Measurements from ENCODE around the gene RUBCNL. TPM values are rescaled to one million over a fixed set of nuclear protein-coding genes. Genes with fewer than 3 reads are reported as not detected.

Gene RUBCNL
- total RNA-seq, 2 experiments from 2014 or later = not detected

DNA sequence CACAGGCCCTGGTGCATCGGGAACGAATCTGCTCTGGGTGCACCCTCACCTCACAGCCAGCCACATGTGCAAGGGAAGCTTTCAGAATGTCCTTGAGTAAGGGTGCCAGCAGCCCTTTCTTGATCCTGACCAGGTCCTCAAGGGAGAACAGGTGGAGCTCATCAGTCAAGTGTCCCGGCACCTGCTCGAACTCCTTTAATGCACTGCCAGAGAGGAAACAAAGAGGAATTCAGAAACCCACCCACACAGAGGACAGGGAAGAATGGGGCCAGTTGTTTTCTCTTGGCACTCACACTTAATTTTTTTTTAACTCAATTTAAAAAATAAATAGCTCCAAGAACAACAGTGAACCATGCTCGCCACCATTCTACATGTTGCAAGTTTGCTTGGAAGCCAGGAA lies 41.7 kb downstream of the RUBCNL start:
- no peak for DNase-seq
- CTCF ChIA-PET = no interaction called here
- POLR2A ChIA-PET = no interaction called here
- H3K36me3 Mint-ChIP-seq (ENCODE audit: low read depth) = no peaks in the 10 kb centered on the region
- H3K4me3 Mint-ChIP-seq = no peak overlapping the region
- no peak overlapping the region for H3K27ac Mint-ChIP-seq
- H3K27me3 Mint-ChIP-seq = peaks cover 2% of the 10 kb centered on the region
- H3K4me1 Mint-ChIP-seq = peaks cover 12% of the 10 kb centered on the region
- peaks cover 3% of the 10 kb centered on the region for H3K9me3 Mint-ChIP-seq

DNA sequence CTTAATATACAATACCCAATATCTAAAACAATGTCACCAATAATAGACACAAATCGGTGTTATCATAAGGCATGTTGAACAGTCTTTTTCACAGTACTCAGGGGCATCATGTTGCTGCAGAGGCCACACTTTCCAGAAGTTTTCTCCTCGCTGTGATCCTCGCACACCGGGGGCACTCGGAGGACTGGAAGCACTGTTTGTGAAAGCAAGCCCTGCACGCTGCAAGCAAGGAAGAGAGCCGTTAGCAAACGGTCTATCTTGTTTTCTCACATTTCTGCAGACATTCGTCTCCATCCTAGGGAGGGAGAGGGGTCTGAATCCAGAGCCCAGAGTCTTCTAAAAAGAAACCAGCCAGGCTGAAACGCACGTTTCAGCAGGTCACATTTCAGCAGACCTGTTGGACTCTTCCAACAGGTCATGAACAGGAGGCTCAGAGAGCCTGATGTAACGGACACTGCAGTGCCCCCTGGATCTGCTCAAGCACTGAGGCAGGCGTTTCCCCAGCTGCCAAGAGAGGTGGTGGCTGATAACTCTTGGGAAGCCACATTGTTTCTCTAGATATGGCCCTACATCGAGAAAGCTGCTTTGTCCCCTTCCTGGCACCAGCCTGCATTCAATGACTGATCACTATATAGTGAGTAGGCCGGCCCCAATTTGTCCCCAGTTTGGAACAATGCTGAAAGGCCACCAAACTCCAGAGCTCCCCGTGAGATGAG lies 43.6 kb downstream of the RUBCNL start:
- Mint-ChIP-seq H3K27me3 (peaks cover 2% of the 10 kb centered on the region), H3K9me3 (peaks cover 5% of the 10 kb centered on the region), H3K4me3 (no peak overlapping the region), H3K4me1 (peaks cover 23% of the 10 kb centered on the region), H3K36me3 (ENCODE audit: low read depth) (peaks cover 3% of the 10 kb centered on the region), H3K27ac (no peak overlapping the region)
- DNase-seq = no peak
- ChIA-PET CTCF (no interaction called here), POLR2A (no interaction called here)

DNA sequence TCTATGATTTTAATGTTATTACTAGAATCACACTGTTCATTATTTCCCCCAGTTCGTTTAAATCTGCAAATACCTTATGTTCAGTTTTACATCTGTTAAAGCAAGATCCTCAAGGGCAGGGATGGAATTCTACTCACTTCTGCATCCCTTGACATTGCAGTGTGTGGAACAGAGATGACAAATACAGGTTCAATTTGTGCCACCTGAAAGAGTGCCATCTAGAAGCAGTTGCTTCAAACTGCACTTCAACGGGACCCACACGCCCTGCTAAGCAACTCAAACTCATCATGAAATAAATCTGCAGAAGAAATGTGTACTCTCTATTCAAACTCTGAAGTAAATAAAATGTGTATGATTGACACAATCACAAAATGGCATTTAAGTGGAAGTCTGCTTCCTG lies 44.5 kb downstream of the RUBCNL start:
- Mint-ChIP-seq H3K27ac (no peak overlapping the region), H3K4me3 (no peak overlapping the region)

GRCh38 chr13:46341112-46341711 lies 45.8 kb downstream of the RUBCNL start:
- Mint-ChIP-seq H3K36me3 (ENCODE audit: low read depth) (peaks cover 10% of the 10 kb centered on the region), H3K27me3 (peaks cover under 1% of the 10 kb centered on the region), H3K4me3 (no peak overlapping the region), H3K27ac (no peak overlapping the region), H3K4me1 (peaks cover 23% of the 10 kb centered on the region), H3K9me3 (peaks cover 7% of the 10 kb centered on the region)
- no peak for DNase-seq
- POLR2A ChIA-PET = interaction anchor here (0.7 kb wide), 1 partner anchor 13 kb away, joined by 4 read pairs; no protein-coding TSS in a partner anchor
- CTCF ChIA-PET = no interaction called here

More for the DNA sequence above, 44.5 kb downstream of the RUBCNL start:
- H3K36me3 Mint-ChIP-seq (ENCODE audit: low read depth) = peaks cover 6% of the 10 kb centered on the region
- H3K4me1 Mint-ChIP-seq = peaks cover 23% of the 10 kb centered on the region
- no peak for DNase-seq
- POLR2A ChIA-PET = no interaction called here
- H3K9me3 Mint-ChIP-seq = peaks cover 2% of the 10 kb centered on the region
- CTCF ChIA-PET = no interaction called here
- H3K27me3 Mint-ChIP-seq = peaks cover 2% of the 10 kb centered on the region

DNA sequence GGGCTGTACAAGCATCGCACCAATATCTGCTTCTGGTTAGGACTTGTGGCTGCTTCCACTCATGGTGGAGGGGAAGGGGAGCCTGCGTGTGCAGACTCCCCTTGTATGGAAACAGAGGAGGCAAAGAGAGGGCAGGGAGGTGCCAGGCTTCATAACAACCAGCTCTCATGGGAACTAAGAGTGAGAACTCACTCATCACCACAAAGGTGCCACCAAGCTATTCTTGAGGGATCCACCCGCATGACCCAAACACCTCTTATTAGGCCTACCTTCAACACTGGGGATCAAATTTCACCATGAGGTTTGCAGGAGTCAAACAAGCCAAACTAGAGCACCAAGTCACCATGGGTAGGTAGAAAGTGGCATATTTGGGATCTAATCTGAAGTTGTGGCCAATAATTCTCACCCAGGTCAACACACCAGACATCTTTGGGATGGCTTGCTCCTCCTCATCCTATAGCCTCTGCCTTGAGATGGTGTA lies 46.4 kb downstream of the RUBCNL start:
- no peaks in the 10 kb centered on the region for H3K27me3 Mint-ChIP-seq
- H3K36me3 Mint-ChIP-seq (ENCODE audit: low read depth) = peaks cover 10% of the 10 kb centered on the region
- peaks cover 7% of the 10 kb centered on the region for H3K9me3 Mint-ChIP-seq
- POLR2A ChIA-PET = no interaction called here
- DNase-seq = no peak
- CTCF ChIA-PET = no interaction called here
- H3K27ac Mint-ChIP-seq = no peak overlapping the region
- peaks cover 23% of the 10 kb centered on the region for H3K4me1 Mint-ChIP-seq
- H3K4me3 Mint-ChIP-seq = no peak overlapping the region

GRCh38 chr13:46340011-46340410 lies 47.0 kb downstream of the RUBCNL start:
- no peak overlapping the region for H3K4me3 Mint-ChIP-seq
- CTCF ChIA-PET = no interaction called here
- H3K4me1 Mint-ChIP-seq = peaks cover 23% of the 10 kb centered on the region
- peaks cover 10% of the 10 kb centered on the region for H3K36me3 Mint-ChIP-seq (ENCODE audit: low read depth)
- no peaks in the 10 kb centered on the region for H3K27me3 Mint-ChIP-seq
- peaks cover 7% of the 10 kb centered on the region for H3K9me3 Mint-ChIP-seq
- no peak for DNase-seq
- no peak overlapping the region for H3K27ac Mint-ChIP-seq
- POLR2A ChIA-PET = no interaction called here

DNA sequence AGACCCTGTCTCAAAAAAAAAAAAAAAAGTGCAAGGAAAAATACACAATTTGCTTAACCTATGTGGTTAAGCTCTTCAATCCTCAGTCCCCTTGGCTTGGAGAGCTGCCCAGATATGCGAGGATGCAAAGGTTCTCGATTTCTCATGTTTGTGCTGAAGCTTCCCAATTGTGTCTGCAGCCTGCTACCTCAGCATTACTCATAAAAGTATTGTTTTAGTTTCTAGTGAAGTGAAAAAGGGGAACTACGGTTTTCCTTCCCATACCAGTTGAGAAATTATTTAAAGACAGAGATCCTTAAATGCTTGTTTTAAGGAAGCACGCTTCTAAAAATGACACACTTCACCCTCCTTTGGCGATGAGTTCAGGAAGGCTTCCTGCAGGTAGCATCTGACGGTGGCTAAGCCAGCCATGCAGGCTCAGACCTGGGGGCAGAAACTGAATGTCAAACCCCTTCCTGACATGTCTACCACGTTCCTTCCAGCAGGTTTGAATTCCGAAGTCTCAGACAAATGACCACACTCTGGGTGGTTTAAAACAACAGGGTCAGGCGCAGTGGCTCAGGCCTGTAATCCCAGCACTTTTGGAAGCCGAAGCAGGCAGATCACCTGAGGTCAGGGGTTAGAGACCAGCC lies 47.9 kb downstream of the RUBCNL start:
- H3K9me3 Mint-ChIP-seq = peaks cover 7% of the 10 kb centered on the region
- H3K4me1 Mint-ChIP-seq = peaks cover 30% of the 10 kb centered on the region
- H3K27me3 Mint-ChIP-seq = no peaks in the 10 kb centered on the region
- DNase-seq = no peak
- ChIA-PET POLR2A (no interaction called here), CTCF (no interaction called here)
- H3K4me3 Mint-ChIP-seq = no peak overlapping the region
- peaks cover 10% of the 10 kb centered on the region for H3K36me3 Mint-ChIP-seq (ENCODE audit: low read depth)
- no peak overlapping the region for H3K27ac Mint-ChIP-seq

GRCh38 chr13:46337700-46338099 lies 49.4 kb downstream of the RUBCNL start:
- Mint-ChIP-seq H3K4me3 (no peak overlapping the region), H3K27ac (no peak overlapping the region), H3K27me3 (no peaks in the 10 kb centered on the region), H3K4me1 (peaks cover 32% of the 10 kb centered on the region), H3K36me3 (ENCODE audit: low read depth) (peaks cover 10% of the 10 kb centered on the region), H3K9me3 (peaks cover 7% of the 10 kb centered on the region)
- no peak for DNase-seq
- POLR2A ChIA-PET = no interaction called here
- CTCF ChIA-PET = no interaction called here

DNA sequence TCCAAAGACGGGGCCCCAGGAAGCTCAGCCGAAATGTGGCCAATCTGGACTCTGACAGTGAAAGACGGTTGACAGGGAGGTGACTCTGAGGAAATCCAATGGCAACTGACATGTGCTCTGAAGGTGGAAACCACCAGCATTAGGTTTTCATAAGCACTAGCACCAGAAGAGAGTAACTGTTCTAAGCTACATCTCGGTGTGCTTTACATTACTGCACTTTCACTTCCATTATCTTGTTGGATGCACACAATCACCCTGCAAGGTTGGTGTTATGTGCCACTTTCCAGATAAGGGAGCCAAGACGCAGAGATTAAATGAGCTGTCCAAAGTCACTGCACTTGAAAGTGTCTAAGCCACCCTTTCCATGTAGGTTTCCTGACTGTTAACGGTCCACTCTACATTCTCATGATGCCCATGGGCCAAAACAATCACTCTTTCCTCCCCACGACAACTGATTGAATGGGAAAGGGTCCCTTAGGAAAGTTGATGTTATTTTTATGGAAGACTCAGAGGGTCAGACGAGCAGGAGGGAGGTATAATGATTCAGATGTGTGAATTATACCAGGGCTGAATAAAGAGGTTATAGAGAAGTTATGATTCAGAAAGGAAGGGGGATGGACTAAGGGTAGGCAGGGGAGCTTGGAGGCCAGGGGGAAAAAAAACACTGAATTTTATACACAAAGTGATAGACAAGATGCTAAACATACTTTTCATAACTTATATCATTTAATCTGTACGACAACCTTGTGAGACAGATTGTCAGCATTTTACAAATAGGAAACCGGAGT lies 52.8 kb downstream of the RUBCNL start:
- Mint-ChIP-seq H3K36me3 (ENCODE audit: low read depth) (peaks cover 7% of the 10 kb centered on the region), H3K27me3 (peaks cover under 1% of the 10 kb centered on the region), H3K4me1 (peaks cover 25% of the 10 kb centered on the region), H3K9me3 (peaks cover 4% of the 10 kb centered on the region), H3K27ac (no peak overlapping the region), H3K4me3 (no peak overlapping the region)
- ChIA-PET POLR2A (no interaction called here), CTCF (no interaction called here)
- no peak for DNase-seq

- H3K36me3 Mint-ChIP-seq (ENCODE audit: low read depth) = peaks cover 4% of the 10 kb centered on the region
- ChIA-PET POLR2A (no interaction called here), CTCF (interaction anchor here (0.6 to 2.0 kb wide), 4 partner anchors 12 to 608 kb away, joined by 3 to 7 read pairs (median 4); no protein-coding TSS in a partner anchor)
Measured at GRCh38 chr13:46332772-46333171, 54.3 kb downstream of the RUBCNL start.

GRCh38 chr13:46329624-46330023 lies 57.4 kb downstream of the RUBCNL start:
- Mint-ChIP-seq H3K9me3 (no peaks in the 10 kb centered on the region), H3K4me3 (no peak overlapping the region), H3K27me3 (peaks cover 4% of the 10 kb centered on the region), H3K27ac (no peak overlapping the region), H3K4me1 (peaks cover 19% of the 10 kb centered on the region), H3K36me3 (ENCODE audit: low read depth) (no peaks in the 10 kb centered on the region)
- POLR2A ChIA-PET = no interaction called here
- CTCF ChIA-PET = no interaction called here
- no peak for DNase-seq

More at GRCh38 chr13:46332772-46333171, 54.3 kb downstream of the RUBCNL start:
- Mint-ChIP-seq H3K27ac (no peak overlapping the region), H3K4me3 (no peak overlapping the region), H3K27me3 (peaks cover 4% of the 10 kb centered on the region), H3K9me3 (peaks cover 4% of the 10 kb centered on the region), H3K4me1 (peaks cover 21% of the 10 kb centered on the region)
- DNase-seq = no peak

GRCh38 chr13:46327246-46327645 lies 59.8 kb downstream of the RUBCNL start:
- ChIA-PET POLR2A (no interaction called here), CTCF (no interaction called here)
- H3K9me3 Mint-ChIP-seq = no peaks in the 10 kb centered on the region
- no peak overlapping the region for H3K27ac Mint-ChIP-seq
- H3K36me3 Mint-ChIP-seq (ENCODE audit: low read depth) = no peaks in the 10 kb centered on the region
- peaks cover 4% of the 10 kb centered on the region for H3K27me3 Mint-ChIP-seq
- DNase-seq = no peak
- no peak overlapping the region for H3K4me3 Mint-ChIP-seq
- H3K4me1 Mint-ChIP-seq = peaks cover 10% of the 10 kb centered on the region

- Mint-ChIP-seq H3K4me3 (no peak overlapping the region), H3K36me3 (ENCODE audit: low read depth) (no peaks in the 10 kb centered on the region), H3K9me3 (no peaks in the 10 kb centered on the region), H3K27ac (no peak overlapping the region), H3K4me1 (peaks cover 16% of the 10 kb centered on the region), H3K27me3 (peaks cover 4% of the 10 kb centered on the region)
- POLR2A ChIA-PET = no interaction called here
- DNase-seq = no peak
- CTCF ChIA-PET = no interaction called here
Measured at GRCh38 chr13:46324976-46325375, 62.1 kb downstream of the RUBCNL start.

Measured in activated CD4-positive, alpha-beta memory T cell treated with anti-CD3 and anti-CD28 coated beads, Interleukin-2, amount 10 ng/mL, durations not matched to agents 7 days and 5 days (primary cell).